GM10847 (cell line): ENCODE measurements around the gene TSHZ2.

Experiments used
- POLR2A ChIP-seq: IDR thresholded peaks from 2 replicates; pipeline ENCODE4 v1.6.1; 2011; ENCODE audit not compliant: insufficient read length; ENCODE audit errors: extremely low read depth

The TSHZ2 gene

DNA sequence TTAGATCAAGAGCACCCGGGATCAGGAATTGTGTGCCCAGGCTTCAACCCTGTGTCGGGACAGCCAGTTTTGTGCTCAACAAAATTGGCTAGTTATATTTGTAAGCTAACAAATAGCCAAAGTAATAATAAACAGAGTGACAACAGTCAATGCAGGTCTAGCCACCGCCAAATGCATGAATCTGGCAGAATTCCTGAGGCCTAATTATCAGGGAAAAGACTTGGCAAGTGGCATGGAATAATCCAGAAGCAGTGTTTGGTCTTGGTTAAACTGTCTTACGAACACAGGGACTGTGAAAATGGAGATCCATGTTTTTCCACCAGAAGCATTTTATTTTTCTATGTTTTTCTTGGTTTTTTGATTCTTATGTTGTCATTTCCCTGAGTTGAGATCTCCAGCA lies 352.7 kb downstream of the TSHZ2 start:
- TF ChIP-seq POLR2A = no peak

GRCh38 chr20:53328961-53329360 lies 356.8 kb downstream of the TSHZ2 start:
- no peak for TF ChIP-seq POLR2A

DNA sequence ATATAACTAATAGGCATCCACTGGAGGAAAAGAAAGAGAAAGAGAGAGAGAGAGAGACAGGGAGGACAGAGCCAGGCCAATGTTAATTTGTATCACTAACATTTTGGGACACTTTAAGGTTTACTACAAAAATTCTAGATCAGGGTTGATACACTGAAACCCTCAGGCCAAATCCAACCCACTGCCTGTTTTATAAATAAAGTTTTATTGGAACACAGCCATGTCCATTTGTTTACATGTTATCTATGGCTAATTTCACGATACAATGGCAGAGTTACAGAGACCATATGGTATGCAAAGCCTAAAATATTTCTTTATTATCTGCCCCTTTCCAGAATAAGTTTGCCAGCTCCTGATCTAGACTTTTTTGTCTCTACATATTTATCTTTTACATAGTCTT lies 357.6 kb downstream of the TSHZ2 start:
- no peak for TF ChIP-seq POLR2A

DNA sequence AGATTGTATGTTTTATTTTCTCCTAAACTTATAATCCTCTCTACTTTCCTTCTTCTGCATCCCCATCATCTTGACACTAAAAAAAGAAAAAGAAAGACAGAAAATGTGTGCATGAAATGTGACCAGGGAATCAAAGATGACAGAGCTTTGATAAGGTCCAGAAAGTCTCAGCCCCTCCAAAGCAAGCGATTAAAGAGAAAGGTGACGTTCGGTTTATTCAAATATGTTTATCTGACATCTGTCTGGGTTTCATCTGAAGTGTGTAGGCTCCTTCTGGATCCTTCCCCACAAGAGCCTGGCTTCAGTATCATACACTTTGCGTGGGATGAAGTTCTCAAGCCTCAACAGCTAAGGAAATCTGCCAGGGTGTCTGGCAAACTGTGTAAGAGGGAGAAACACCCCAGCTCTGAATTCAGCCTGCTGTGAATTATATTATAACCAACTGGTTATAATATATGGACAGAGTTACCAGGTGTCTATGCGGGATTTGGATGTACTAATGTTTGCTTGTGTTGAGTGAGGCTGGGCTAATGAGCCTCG lies 358.5 kb downstream of the TSHZ2 start:
- TF ChIP-seq POLR2A = no peak

GRCh38 chr20:53331151-53331973 lies 359.2 kb downstream of the TSHZ2 start:
- TF ChIP-seq POLR2A = no peak

- TF ChIP-seq POLR2A = no peak
Observed at GRCh38 chr20:53332022-53332837, 360.1 kb downstream of the TSHZ2 start.

GRCh38 chr20:53334861-53335260 lies 362.7 kb downstream of the TSHZ2 start:
- TF ChIP-seq POLR2A = no peak

DNA sequence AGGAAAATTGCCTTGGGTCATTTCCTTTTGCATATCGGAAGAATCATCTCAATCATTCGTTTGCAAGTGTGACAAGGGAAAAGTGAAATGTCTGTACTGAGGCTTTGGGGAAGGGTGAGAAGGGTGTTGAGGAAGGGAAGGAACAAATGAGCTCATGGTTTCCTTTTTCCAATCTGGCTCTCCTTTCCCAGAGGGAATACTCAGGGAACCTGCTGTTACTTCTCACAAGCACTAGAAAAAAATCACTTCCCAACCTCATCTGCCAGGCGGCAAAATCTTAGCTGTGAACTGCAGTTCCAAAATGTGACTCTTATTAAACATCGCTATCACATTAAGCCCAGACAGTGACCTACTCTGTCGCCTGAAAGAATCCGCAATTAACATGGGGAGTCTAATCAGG lies 363.4 kb downstream of the TSHZ2 start:
- no peak for TF ChIP-seq POLR2A

GRCh38 chr20:53336892-53337291 lies 364.7 kb downstream of the TSHZ2 start:
- TF ChIP-seq POLR2A = no peak

DNA sequence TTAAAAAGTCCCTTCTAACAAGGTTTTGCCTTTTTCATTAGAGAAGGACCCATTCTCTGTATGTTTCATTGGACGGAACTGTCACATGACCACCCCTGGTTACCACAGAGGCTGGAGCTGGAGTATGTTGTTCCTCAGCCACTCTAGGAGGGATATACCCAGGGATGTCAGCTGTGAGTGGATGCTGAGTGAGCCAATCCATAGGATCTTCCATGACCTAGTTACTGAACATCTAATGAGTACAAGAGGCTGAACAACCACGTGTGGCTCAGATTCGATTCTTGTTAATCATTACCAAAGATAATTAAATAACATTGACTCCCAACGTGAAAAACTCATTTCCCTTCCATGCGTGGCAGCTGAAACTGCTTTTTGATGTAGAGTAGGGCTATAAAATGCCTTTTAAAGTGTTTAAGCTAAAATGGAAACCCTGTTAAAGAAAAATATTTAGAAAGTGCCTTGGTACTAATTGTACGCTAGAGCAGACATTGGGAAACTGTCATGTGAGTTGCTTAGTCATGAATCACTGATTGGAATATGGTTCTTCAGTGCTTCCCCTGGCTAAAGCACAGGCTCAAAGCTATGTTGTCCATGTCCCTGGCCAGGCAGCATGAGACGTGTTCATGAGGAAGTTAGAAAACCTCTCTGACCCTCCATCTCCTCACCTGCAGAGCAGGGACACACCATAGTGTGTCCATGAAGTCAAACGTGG lies 365.4 kb downstream of the TSHZ2 start:
- TF ChIP-seq POLR2A = no peak

DNA sequence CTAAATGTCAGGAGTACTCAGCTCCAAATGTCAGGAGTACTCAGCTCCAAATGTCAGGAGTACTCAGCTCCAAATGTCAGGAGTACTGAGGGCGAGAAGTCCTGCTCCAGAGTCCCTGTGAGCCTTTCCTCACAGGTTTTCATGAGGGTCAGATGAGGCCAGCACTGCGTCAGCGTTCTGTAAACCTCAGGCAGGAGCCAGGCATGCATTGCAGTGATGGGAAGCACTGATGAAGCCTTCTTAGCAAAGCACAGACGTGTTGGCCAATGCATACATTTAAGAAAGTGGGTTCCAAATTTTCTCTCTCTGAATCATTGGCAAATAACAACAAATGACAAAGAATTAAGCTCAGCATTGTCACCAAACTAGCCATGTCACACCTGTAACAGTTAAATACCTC lies 366.6 kb downstream of the TSHZ2 start:
- no peak for TF ChIP-seq POLR2A

DNA sequence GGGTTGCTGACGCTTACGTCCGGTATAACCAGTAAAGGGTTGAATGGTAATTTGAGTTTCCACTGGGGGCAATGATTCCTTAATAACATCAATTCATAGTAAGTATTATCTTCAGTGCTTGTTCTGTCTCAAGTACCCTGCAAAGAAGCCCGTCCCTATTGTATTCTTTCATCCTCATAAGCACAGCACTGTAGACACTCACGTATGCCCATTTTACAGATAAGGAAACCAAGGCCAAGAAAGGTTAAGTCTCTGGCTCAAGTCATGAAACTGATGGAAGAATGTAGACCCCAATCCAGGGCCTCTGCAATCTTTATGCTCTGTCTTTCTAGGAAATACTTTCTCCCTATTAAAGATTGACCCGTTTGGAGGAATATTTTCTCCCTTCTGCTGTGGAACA lies 370.3 kb downstream of the TSHZ2 start:
- TF ChIP-seq POLR2A = no peak

GRCh38 chr20:53343448-53343847 lies 371.3 kb downstream of the TSHZ2 start:
- TF ChIP-seq POLR2A = no peak

- TF ChIP-seq POLR2A = no peak
Observed at GRCh38 chr20:53344891-53345290, 372.7 kb downstream of the TSHZ2 start.

- no peak for TF ChIP-seq POLR2A
Observed at GRCh38 chr20:53345536-53346334, 373.6 kb downstream of the TSHZ2 start.
